ENCODE measurements around the gene CXCR6.
"Not testable (repeated sequence)": the region's sequence is repeated elsewhere in the genome, so short reads cannot be mapped to it uniquely, and the experiment has no call there.

Gene CXCR6

DNA sequence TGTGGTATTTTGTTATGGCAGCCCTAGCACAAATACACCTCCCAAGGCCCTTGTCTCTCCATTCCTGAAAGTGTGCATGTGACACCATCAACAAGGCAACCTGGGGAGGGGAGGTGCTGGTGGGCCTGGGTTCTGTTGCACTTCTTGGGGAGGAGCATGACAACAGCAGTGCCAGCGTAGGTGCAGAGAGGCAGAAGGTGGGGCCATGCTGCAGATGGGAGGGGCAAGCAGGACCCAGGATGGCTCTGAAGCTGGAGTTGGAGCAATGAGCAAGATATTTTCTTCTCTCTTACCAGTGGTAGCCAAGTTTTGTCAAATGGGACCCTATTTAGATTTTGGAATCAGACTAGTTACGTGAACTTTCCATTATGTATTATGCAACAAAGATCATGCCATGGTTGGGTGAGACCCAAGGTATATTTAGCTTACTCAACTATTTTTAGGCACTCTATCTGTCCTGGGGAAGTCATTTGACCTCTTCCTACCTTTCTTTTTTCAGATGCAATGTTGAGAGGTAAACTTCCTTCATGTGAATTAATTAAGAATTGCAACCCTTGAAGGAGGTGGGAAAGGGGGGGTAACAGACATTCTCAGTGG is 49.0 kb downstream of the CXCR6 start:
- no peak for DNase-seq

GRCh38 chr3:45992821-45993221 is 49.6 kb downstream of the CXCR6 start:
- no peak for DNase-seq

- no peak for DNase-seq
Observed at GRCh38 chr3:45993421-45994027, 50.3 kb downstream of the CXCR6 start.

DNA sequence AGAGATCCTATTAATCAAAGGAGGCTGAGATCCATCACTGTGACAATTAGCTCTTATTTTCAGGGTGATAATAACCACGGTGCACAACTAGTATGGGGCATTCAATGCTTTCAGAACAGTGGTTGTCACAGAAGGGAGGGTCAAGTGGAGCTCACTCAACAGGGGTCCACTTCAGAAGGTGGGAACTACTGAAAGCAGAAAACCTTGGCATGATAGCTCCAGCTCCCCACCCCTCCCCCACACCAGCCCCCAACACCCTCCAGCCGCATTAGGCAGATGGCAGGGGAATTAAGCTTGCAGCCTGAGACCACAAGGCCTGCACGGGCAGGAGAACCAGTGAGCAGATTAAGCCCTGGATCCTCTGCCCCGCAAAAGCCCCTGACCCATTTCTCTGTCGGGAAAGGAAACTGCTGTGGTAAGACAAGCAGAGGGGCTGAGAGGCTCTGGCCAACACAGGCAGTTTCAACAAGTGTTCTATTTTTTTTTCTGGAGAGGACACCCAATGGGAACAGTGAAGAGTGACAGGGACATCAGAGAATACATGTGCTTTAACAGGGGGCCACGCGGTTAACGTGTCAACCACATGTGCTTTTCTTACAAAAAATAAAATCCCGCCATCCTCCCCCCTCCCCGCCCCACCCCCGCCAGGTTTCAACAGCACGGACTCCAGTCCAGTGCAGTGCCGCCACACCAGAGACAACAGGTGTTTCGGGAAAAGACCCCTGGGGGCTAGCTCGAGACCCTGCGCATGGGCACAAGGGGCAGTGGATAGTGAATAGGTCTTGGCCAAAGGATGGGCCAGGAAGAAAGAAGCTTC is 51.4 kb downstream of the CXCR6 start:
- DNase-seq, result no peak

GRCh38 chr3:45995236-45996192 is 52.2 kb downstream of the CXCR6 start, which contains the start of gene FYCO1:
FYCO1 (minus strand) TSS chr3:45995824; CDS start chr3:45984910, 10,914 bp downstream.
- DNase-seq, result peak; percentile 85

DNA sequence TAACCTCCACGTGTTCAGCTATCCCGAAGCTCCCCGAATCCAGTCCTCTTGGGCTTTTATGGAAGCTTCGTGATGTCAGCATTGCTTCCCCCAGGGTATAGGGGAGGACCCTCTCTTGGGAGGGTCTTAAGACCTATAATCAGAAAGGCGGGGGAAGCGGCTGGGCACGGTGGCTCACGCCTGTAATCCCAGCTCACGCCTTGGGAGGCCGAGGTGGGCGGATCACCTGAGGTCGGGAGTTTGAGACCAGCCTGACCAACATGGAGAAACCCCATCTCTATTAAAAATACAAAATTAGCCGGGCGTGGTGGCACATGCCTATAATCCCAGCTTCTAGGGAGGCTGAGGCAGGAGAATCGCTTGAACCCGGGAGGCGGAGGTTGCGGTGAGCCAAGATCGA is 54.2 kb downstream of the CXCR6 start:
- not testable (repeated sequence) for DNase-seq

- no peak for DNase-seq
Observed at GRCh38 chr3:45997942-45998341, 54.7 kb downstream of the CXCR6 start.

Measured in activated T-cell treated with anti-CD3 and anti-CD28 coated beads for 4 hours (primary cell).